Adrenal gland (tissue), 12 donors: ENCODE results near the gene GJC1. TPM values are rescaled to one million over a fixed set of nuclear protein-coding genes. Genes with fewer than 3 reads are reported as not detected.
A peak's percentile ranks its signal among the peaks of the same experiment; 100 is the strongest.

Experiments used
- DNase-seq, 7 donors: peaks; one replicate each; pipeline ENCODE4 v3.0.0-alpha.2; 2019 to 2020
- H3K27ac ChIP-seq, 5 donors: fragments of 200-600 bp; sonication (generic) in 4 of 5; 1 replicate in 3 of 5; 2 replicates in 2 of 5; pipeline versions ENCODE4 v1.5.1 to v1.8.0; 2016 to 2020; ENCODE audit warnings: mild to moderate bottlenecking in 1 of 5
- H3K27me3 ChIP-seq: fragments of 200-600 bp; 2 replicates; pipeline ENCODE4 v1.8.0; 2021
- H3K36me3 ChIP-seq, 2 donors: fragments of 200-600 bp; replicated peaks in 1 of 2; 1 replicate in 1 of 2; 2 replicates in 1 of 2; pipeline versions ENCODE4 v1.5.1 to v1.8.0; 2018 to 2022
- H3K4me1 ChIP-seq, 2 donors: fragments of 200-600 bp; replicated peaks in 1 of 2; 1 replicate in 1 of 2; 2 replicates in 1 of 2; pipeline versions ENCODE4 v1.5.1 to v1.8.0; 2018 to 2021
- H3K4me3 ChIP-seq, 4 donors: fragments of 200-600 bp; sonication (generic) in 3 of 4; one replicate each; pipeline ENCODE4 v1.5.1; 2016 to 2018
- H3K9me3 ChIP-seq, 3 donors: fragments of 200-600 bp; sonication (generic) in 1 of 3; replicated peaks in 1 of 3; 1 replicate in 2 of 3; 2 replicates in 1 of 3; pipeline versions ENCODE4 v1.5.1 to v1.8.0; 2016 to 2021
- CTCF ChIP-seq, 6 experiments: fragments of 450-650 bp in 4 of 6; fragments of 200-600 bp in 2 of 6; sonication (generic) in 1 of 6; IDR thresholded peaks; 1 replicate in 5 of 6; 2 replicates in 1 of 6; pipeline versions ENCODE4 v1.5.1 to v1.8.0; 2016 to 2021; ENCODE audit warnings: antibody characterized with exemption in 6 of 6, mild to moderate bottlenecking in 2 of 6, moderate library complexity in 1 of 6
- POLR2A ChIP-seq, 2 donors: fragments of 450-650 bp; IDR thresholded peaks; one replicate each; pipeline ENCODE4 v1.6.1; 2017; ENCODE audit warnings: antibody characterized with exemption in 2 of 2, mild to moderate bottlenecking in 2 of 2, moderate library complexity in 1 of 2
- WGBS, 4 donors: extraction: QIAGEN DNeasy Blood & Tissue Kit in 2 of 4; methylation state at CpG; one replicate each; pipeline versions ENCODE4 v1.1.5 to v1.1.7; 2013 to 2017; 5-methylcytosine and 5-hydroxymethylcytosine counted together
- intact Hi-C, 2 donors: fragments of 100-400 bp; cut with DNase I; formaldehyde crosslinking; loops; one replicate each; pipeline versions ENCODE4 v1.14.1 to v1.15.0; 2022 to 2023
- polyA plus RNA-seq, 3 donors: library from polyadenylated mRNA; stranded (reverse); fragments of 200-250 nt in 2 of 3; fragments of 350-450 nt in 1 of 3; fragmentation: Illumina TruSeq in 1 of 3; extraction: RNeasy Lipid Tissue Mini Kit (QIAGEN cat#74804) in 1 of 3; gene quantifications; one replicate each; pipeline ENCODE4 v1.2.3, GENCODE V29; 2013 to 2014
- total RNA-seq, 9 donors: library from RNA; depleted of rRNA in 4 of 9; stranded (reverse); fragments of >200 nt in 4 of 9; fragments of 120-200 nt in 1 of 9; fragmentation: NEBNext Ultra II Directional in 1 of 9; extraction: Animal tissue kit (Norgen Biotek cat#: 25700) in 1 of 9; gene quantifications; one replicate each; pipeline versions ENCODE4 v1.1.0 to v1.2.4, GENCODE V29; 2013 to 2023
- donor health status: healthy with polysubstance abuse.
- donor health status: Bipolar disorder and iron deficiency.
- donor health status: DM: yes; HTN: yes; CAD: no.
- donor health status: DM: no; HTN: no; CAD: no.
- donor health status: DM: no; HTN: no; CAD: no.
- donor health status: DM: yes; HTN: yes; CAD: no.

The GJC1 gene
- total and polyA plus RNA-seq, 12 donors, result 0.69 to 12.3 (median 2.1) TPM

- DNase-seq, result no peak
- TF ChIP-seq POLR2A (IDR thresholded peaks at IDR 0.05) (no peak), CTCF (IDR thresholded peaks at IDR 0.05) (no peak)
- intact Hi-C loops, result no loop called here
- H3K27ac ChIP-seq, result no peak overlapping the region
- H3K4me1 ChIP-seq, result no peaks in the 10 kb centered on the region
- no peaks in the 10 kb centered on the region for H3K9me3 ChIP-seq
- no peaks in the 10 kb centered on the region for H3K36me3 ChIP-seq
- H3K4me3 ChIP-seq, result no peak overlapping the region
- WGBS, 4 donors, result 68 to 82% (median 77%) methylated on average over 5 to 7 of the region's 7 CpGs
- no peaks in the 10 kb centered on the region for H3K27me3 ChIP-seq
Observed at GRCh38 chr17:44788139-44788538, 41.9 kb downstream of the GJC1 start.

- peak in 1 of 7 donors; percentile 9 for DNase-seq
- TF ChIP-seq CTCF (IDR thresholded peaks at IDR 0.05) (no peak), POLR2A (IDR thresholded peaks at IDR 0.05) (no peak)
- Histone ChIP-seq H3K27me3 (no peaks in the 10 kb centered on the region), H3K4me3 (no peak overlapping the region), H3K4me1 (no peaks in the 10 kb centered on the region), H3K36me3 (no peaks in the 10 kb centered on the region), H3K27ac (no peak overlapping the region), H3K9me3 (no peaks in the 10 kb centered on the region)
- WGBS, 4 donors, result 78 to 89% (median 80%) methylated on average over 15 of the region's 15 CpGs
- intact Hi-C loops, result no loop called here
Observed at GRCh38 chr17:44787271-44787940, 42.7 kb downstream of the GJC1 start.

- no peak for DNase-seq
- Histone ChIP-seq H3K36me3 (no peaks in the 10 kb centered on the region), H3K27ac (no peak overlapping the region), H3K9me3 (no peaks in the 10 kb centered on the region), H3K4me1 (no peaks in the 10 kb centered on the region), H3K4me3 (no peak overlapping the region), H3K27me3 (no peaks in the 10 kb centered on the region)
- TF ChIP-seq POLR2A (IDR thresholded peaks at IDR 0.05) (no peak), CTCF (IDR thresholded peaks at IDR 0.05) (no peak)
- intact Hi-C loops, result no loop called here
- WGBS, 4 donors, result 36 to 74% (median 57%) methylated on average over 8 to 16 of the region's 16 CpGs
Observed at GRCh38 chr17:44786551-44787081, 43.5 kb downstream of the GJC1 start.

DNA sequence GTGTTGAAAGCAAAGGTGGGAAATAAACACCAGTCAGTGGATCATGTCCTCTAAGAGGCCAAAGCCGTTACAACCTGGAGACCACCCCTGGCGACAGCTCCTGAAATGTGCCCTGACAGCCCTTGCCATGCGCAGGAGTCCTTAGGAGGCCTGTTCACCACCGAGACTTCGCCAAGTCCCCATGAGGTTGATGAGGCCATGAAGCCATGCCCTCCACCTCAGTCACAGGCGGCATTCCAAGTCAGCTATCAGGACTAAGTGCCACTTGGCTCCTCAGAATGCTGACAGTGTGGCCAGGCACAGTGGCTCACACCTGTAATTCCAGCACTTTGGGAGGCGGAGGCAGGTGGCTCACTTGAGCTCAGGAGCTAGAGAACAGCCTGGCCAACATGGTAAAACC is 44.2 kb downstream of the GJC1 start:
- WGBS, 4 donors, result 84 to 100% (median 88%) methylated on average over 1 to 7 of the region's 7 CpGs
- TF ChIP-seq POLR2A (IDR thresholded peaks at IDR 0.05) (no peak), CTCF (IDR thresholded peaks at IDR 0.05) (no peak)
- no peaks in the 10 kb centered on the region for H3K9me3 ChIP-seq
- no peaks in the 10 kb centered on the region for H3K27me3 ChIP-seq
- no peaks in the 10 kb centered on the region for H3K4me1 ChIP-seq
- H3K27ac ChIP-seq, result no peak overlapping the region
- H3K36me3 ChIP-seq, result no peaks in the 10 kb centered on the region
- intact Hi-C loops, result no loop called here
- no peak overlapping the region for H3K4me3 ChIP-seq
- no peak for DNase-seq
